MCF 10A (cell line): ENCODE results near the gene DNAH10. TPM values are rescaled to one million over a fixed set of nuclear protein-coding genes. Genes with fewer than 3 reads are reported as not detected.

ENCODE experiments used
- BruUV-seq: library from RNA; stranded (reverse); fragments of 400-500 nt; replicated peaks from 2 replicates; lab custom pipeline; 2021; lab: Mats Ljungman, UMichigan
- CTCF ChIA-PET: fragments of 300-600 bp; sonication (Branson Sonifier 250); formaldehyde crosslinking; extraction: SDS; loops from one replicate; lab custom pipeline; 2021; ENCODE audit warnings: antibody characterized with exemption, inconsistent platforms; lab: Yijun Ruan, JAX
- POLR2A ChIA-PET: fragments of 300-600, 350-650 bp; sonication (Branson Sonifier 250); formaldehyde crosslinking; extraction: SDS; loops from one replicate; lab custom pipeline; 2020; ENCODE audit warnings: antibody characterized with exemption, inconsistent platforms; lab: Yijun Ruan, JAX
- DNase-seq: peaks from one replicate; pipeline ENCODE4 v3.0.0-alpha.2; 2018; ENCODE audit not compliant: unreplicated experiment
- H3K27ac Mint-ChIP-seq: one replicate; pipeline ENCODE4 v1.8.0; 2022; ENCODE audit warnings: mild to moderate bottlenecking, low read depth, mixed read lengths; ENCODE audit not compliant: unreplicated experiment
- H3K27me3 Mint-ChIP-seq: one replicate; pipeline ENCODE4 v1.8.0; 2022; ENCODE audit warnings: mixed read lengths; ENCODE audit not compliant: insufficient read depth, unreplicated experiment
- H3K36me3 Mint-ChIP-seq: one replicate; pipeline ENCODE4 v1.8.0; 2022; ENCODE audit warnings: mild to moderate bottlenecking, moderate library complexity, mixed read lengths; ENCODE audit not compliant: insufficient read depth, unreplicated experiment
- H3K4me1 Mint-ChIP-seq: one replicate; pipeline ENCODE4 v1.8.0; 2022; ENCODE audit warnings: mixed read lengths; ENCODE audit not compliant: insufficient read depth, unreplicated experiment
- H3K4me3 Mint-ChIP-seq: one replicate; pipeline ENCODE4 v1.8.0; 2022; ENCODE audit warnings: mild to moderate bottlenecking, moderate library complexity, mixed read lengths; ENCODE audit not compliant: unreplicated experiment
- H3K9me3 Mint-ChIP-seq: one replicate; pipeline ENCODE4 v1.8.0; 2022; ENCODE audit warnings: mixed read lengths; ENCODE audit not compliant: unreplicated experiment
- CTCF ChIP-seq: fragments of 200-600 bp; IDR thresholded peaks from one replicate; pipeline ENCODE4 v1.8.0; 2022; ENCODE audit warnings: antibody characterized with exemption, mild to moderate bottlenecking; ENCODE audit not compliant: unreplicated experiment
- intact Hi-C: fragments of 100-400 bp; cut with micrococcal nuclease; formaldehyde crosslinking; loops from 2 replicates; pipeline ENCODE4 v1.14.1; 2022
- total RNA-seq: library from RNA; stranded (reverse); gene quantifications from 2 replicates; pipeline ENCODE4 v1.2.3, GENCODE V29; 2022

The DNAH10 gene
- total RNA-seq, 1 experiment from 2014 or later, result 0.21 TPM

DNA sequence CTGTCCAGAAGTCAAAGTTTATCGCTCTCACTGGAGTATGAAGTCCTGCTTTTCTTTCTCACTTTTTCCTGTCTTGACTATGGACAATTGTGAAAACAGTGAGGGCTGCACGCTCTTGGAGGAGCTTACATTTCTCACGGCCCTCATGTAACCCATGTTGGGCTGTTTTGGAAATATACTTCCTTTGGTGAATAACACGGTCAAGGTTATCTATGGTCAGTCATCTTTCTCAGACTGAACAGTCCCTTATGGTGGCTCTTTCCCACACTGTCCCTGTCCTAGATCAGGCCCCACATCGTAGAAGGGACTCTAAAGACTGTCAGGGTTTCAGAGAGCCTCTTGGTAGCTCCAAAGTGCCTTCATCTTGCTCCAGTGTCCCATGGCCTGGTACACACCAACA, 203.3 kb downstream of the DNAH10 start:
- CTCF ChIA-PET, result no interaction called here
- no TSS peak for BruUV-seq
- no peak for TF ChIP-seq CTCF
- Mint-ChIP-seq H3K27me3 (no peaks in the 10 kb centered on the region), H3K4me3 (no peak overlapping the region), H3K36me3 (no peaks in the 10 kb centered on the region), H3K9me3 (no peaks in the 10 kb centered on the region), H3K27ac (no peak overlapping the region), H3K4me1 (peaks cover 10% of the 10 kb centered on the region)
- intact Hi-C loops, result no loop called here
- POLR2A ChIA-PET, result interaction anchor here (2.0 kb wide), 1 partner anchor 9 kb away, joined by 7 read pairs; no protein-coding TSS in a partner anchor
- DNase-seq, result no peak

- POLR2A ChIA-PET, result interaction anchor here (0.6 kb wide), 1 partner anchor 50 kb away, joined by 3 read pairs; no protein-coding TSS in a partner anchor
- CTCF ChIA-PET, result no interaction called here
- no peak overlapping the region for H3K27ac Mint-ChIP-seq
- DNase-seq, result no peak
- intact Hi-C loops, result no loop called here
- no peak overlapping the region for H3K4me3 Mint-ChIP-seq
- H3K4me1 Mint-ChIP-seq, result peaks cover 10% of the 10 kb centered on the region
- no TSS peak for BruUV-seq
- no peaks in the 10 kb centered on the region for H3K36me3 Mint-ChIP-seq
- no peaks in the 10 kb centered on the region for H3K27me3 Mint-ChIP-seq
- TF ChIP-seq CTCF, result no peak
- H3K9me3 Mint-ChIP-seq, result no peaks in the 10 kb centered on the region
Measured at GRCh38 chr12:123966596-123966995, 204.5 kb downstream of the DNAH10 start.

DNA sequence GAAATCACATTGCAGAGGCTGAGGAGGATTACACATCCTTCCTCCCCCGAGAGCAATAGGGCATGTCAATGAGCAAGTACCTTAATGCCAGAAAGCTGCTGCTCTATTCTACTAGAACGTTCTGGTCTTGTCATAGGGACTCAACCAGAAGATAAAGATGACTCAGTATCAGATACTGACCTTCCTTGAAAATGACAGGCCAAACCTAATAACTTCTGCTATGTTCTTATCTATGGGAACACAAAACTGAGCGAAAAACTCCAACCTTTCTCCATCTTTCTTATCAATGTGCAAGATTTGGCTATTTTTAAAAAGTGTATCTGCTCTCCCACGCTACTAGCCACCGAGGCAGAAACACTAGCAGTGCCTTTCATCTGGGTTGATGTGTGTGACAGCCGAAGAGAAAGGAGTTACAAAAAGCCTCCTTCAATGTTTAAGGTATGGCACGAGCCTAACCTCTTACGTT, 205.1 kb downstream of the DNAH10 start:
- peaks cover 10% of the 10 kb centered on the region for H3K4me1 Mint-ChIP-seq
- POLR2A ChIA-PET, result no interaction called here
- DNase-seq, result no peak
- CTCF ChIA-PET, result interaction anchor here (0.7 kb wide), 1 partner anchor 266 kb away, joined by 3 read pairs; no protein-coding TSS in a partner anchor
- no peaks in the 10 kb centered on the region for H3K9me3 Mint-ChIP-seq
- H3K4me3 Mint-ChIP-seq, result no peak overlapping the region
- TF ChIP-seq CTCF, result no peak
- intact Hi-C loops, result no loop called here
- H3K27ac Mint-ChIP-seq, result no peak overlapping the region
- BruUV-seq, result no TSS peak
- H3K27me3 Mint-ChIP-seq, result no peaks in the 10 kb centered on the region
- no peaks in the 10 kb centered on the region for H3K36me3 Mint-ChIP-seq

DNA sequence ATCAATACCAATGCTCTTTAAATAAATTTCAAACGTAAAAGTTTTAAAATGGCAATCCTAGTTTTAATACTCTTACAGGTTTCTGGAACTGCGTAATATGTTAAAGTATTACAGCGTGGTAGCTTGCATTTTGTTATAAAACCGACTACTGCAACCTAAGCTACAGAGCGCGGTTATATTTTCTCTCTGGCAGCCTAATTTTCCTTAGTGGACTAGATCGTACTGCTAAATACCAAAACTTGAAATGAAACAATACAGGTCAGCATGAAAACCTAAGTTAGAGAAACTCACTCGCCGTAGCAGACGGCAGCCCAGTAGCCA, 209.3 kb downstream of the DNAH10 start:
- ChIA-PET CTCF (interaction anchor here (0.7 to 1.7 kb wide), 4 partner anchors 9 to 169 kb away, joined by 4 to 9 read pairs (median 6); no protein-coding TSS in a partner anchor), POLR2A (interaction anchor here (0.7 to 2.4 kb wide), 6 partner anchors 9 to 25 kb away, joined by 3 to 9 read pairs (median 4); no protein-coding TSS in a partner anchor)
- Mint-ChIP-seq H3K27ac (peak overlapping the region; percentile 75), H3K9me3 (no peaks in the 10 kb centered on the region), H3K4me3 (peak overlapping the region; percentile 95), H3K36me3 (peaks cover 1% of the 10 kb centered on the region), H3K27me3 (no peaks in the 10 kb centered on the region), H3K4me1 (peaks cover 24% of the 10 kb centered on the region)
- no peak for TF ChIP-seq CTCF
- BruUV-seq, result TSS peak; percentile 53
- intact Hi-C loops, result loop anchor here (2.0 kb wide), 1 partner anchor 67 kb away; no protein-coding TSS in a partner anchor
- DNase-seq, result no peak
